T-helper 1 cell treated with Interleukin-12 subunit alpha and Interleukin-12 subunit beta and Interleukin-4 antibody, amounts not matched to agents 30 ng/mL and 1 ng/mL, for 36 hours (primary cell): ENCODE results near the gene GALNT13. TPM values are rescaled to one million over a fixed set of nuclear protein-coding genes. Genes with fewer than 3 reads are reported as not detected.

Experiments used
- intact Hi-C: fragments of 100-400 bp; cut with micrococcal nuclease; formaldehyde crosslinking; loops from one replicate; pipeline ENCODE4 v1.15.1; 2024
- total RNA-seq: library from RNA; stranded (reverse); gene quantifications from 2 replicates; pipeline ENCODE4 v1.2.3, GENCODE V29; 2022

Gene GALNT13
- total RNA-seq: not detected in 2 replicates

DNA sequence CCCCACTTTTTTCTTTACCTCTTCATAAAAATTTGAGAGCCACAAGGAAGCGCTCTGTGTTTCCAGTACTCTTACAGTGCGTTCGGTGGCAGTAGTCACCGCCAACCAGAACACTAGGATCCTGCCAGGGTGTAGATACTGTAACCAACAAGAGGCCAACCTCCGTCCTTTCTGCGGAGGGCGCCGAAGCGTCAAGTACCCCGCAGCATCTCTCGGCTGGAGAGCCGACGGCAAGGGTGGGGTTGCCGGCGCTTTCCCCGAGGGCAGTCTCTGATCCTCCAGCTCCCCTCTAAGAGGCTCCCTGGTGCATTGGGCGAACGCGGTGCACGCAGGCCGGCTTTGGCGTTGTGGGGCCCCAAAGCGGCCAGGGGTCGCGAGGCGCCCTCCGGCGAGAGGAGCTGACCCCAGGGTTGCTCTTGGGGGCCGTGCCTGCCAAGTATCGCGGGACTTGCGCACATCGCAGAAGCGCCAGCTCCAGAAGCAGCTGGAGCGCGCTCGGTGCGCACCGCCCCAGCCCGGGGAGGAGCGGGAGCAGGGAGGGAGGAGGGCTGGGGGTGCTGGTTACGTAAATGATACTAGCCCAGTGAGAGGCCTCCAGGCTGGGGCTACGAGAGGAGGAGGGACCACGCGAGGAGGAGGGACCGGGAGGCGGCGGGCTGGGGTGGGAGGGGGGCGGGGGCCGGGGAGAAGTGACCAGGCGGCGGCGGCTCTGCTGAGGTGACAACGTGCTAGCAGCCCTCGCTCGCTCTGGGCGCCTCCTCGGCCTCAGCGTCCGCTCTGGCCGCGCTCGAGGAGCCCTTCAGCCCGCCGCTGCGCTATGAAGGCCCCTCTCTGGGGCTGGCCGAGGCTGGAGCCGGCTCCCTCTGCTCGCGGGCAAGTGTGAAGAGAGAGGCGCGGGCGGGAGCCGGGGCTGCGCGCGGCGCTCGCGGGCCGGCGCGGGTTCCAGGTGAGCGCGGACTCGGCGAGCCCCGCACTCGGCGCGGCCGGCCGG, at the start of gene GALNT13:
GALNT13 (plus strand) TSS at position 692 of the 991 bp plus-strand sequence.
- intact Hi-C loops: no loop called here

GRCh38 chr2:153823880-153824279, 47.8 kb upstream of the GALNT13 start:
- intact Hi-C loops: no loop called here

DNA sequence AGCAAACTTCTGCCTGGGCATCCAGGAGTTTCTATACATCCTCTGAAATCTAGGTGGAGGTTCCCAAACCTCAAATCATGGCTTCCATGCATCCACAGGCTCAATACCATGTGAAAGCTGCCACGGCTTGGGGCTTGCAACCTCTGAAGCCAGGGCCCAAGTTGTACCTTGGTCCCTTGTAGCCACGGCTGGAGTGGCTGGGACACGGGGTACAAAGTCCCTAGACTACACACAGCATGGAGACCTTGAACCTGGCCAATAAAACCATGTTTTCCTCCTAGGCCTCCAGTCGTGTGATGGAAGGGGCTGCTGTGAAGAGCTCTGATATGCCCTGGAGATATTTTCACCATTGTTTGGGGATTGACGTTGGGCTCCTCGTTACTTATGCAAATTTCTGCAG, 43.4 kb upstream of the GALNT13 start:
- intact Hi-C loops: no loop called here

GRCh38 chr2:153834662-153835061, 37.1 kb upstream of the GALNT13 start:
- intact Hi-C loops: no loop called here

- intact Hi-C loops: no loop called here
These were observed 13.5 kb upstream of the GALNT13 start for GRCh38 chr2:153858250-153858649.

DNA sequence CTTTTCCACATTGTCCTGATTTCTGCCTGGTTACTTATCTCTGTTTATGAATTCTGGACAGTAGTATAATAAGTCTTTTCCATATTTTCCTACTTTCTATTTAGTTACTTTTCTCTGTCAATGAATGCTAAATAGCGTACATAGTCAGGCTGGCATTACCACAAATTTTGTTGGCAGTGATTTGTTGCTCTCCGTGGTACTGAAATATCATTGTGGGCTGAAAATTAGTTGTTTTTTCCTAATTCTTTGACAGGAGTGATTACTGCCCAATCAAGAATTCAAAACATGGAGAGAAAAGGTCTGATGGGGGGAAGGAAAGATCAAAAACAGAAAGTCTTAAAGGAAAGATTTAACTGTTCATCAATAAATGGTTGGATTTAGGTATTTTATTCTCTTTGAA, 7.7 kb upstream of the GALNT13 start:
- intact Hi-C loops: no loop called here

GRCh38 chr2:153866595-153866994, 5.1 kb upstream of the GALNT13 start:
- intact Hi-C loops: no loop called here

DNA sequence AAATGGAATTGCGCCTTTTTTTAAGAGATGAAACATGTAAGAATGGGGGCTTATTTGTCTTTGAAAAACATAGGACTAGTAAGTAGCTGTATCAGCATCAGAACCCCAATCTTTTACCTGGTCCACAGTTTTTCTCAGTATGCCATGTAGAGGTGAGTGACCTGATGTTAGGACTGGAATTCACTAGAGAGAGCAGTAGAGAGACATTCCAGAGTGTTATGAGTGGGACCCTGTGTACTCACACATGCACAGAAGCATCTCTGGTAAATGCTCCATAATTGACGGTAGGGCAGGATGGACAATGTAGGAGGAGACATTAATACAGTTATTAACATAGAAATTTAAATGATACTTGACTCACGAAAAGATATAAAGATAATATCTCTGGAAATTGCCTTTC, 1.4 kb upstream of the GALNT13 start:
- intact Hi-C loops: no loop called here

GRCh38 chr2:153872311-153873051, 759 bp downstream of the GALNT13 start:
- intact Hi-C loops: no loop called here

GRCh38 chr2:153873052-153874048, 1.6 kb downstream of the GALNT13 start:
- intact Hi-C loops: no loop called here

GRCh38 chr2:153875801-153876466, 4.2 kb downstream of the GALNT13 start:
- intact Hi-C loops: no loop called here

- intact Hi-C loops: no loop called here
These were observed 9.2 kb downstream of the GALNT13 start for GRCh38 chr2:153880926-153881325.

DNA sequence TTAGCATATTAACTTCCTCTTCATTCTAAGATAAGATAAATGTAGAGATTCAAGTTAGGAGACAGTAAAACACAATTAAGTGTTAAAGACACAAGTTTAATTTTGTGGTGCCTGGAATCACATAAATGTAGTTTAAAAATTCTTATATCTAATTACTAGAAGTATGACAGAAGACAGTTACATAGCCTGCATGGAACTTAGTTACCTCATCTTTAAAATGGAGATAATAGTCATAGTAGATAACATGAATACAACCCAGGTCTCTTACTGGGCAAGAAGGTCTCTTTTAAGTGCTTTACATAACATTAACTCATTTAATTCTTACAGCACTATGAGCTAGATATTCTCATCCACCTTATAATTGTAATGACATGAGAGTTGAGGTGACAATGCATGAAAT, 15.1 kb downstream of the GALNT13 start:
- intact Hi-C loops: no loop called here

DNA sequence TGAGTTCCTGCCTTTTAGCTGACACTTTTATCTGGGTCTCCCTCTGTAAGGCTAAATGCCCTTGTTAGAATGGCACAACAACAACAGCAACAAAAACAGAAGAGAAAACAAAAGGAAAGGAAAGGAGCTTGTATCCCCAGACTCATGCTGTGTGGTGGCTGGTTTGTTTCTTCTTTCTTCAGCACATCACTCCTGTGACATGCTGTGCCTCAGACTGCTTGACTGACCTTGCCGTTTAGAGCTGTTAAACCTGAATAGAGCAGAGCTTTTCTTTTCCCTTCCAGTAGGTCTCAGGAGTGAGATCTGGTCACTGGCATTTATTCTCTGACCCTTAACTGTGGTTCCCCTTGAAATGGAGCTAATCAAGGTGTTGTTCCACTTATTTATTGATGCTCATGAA, 18.9 kb downstream of the GALNT13 start:
- intact Hi-C loops: no loop called here

GRCh38 chr2:153891051-153891450, 19.3 kb downstream of the GALNT13 start:
- intact Hi-C loops: no loop called here

DNA sequence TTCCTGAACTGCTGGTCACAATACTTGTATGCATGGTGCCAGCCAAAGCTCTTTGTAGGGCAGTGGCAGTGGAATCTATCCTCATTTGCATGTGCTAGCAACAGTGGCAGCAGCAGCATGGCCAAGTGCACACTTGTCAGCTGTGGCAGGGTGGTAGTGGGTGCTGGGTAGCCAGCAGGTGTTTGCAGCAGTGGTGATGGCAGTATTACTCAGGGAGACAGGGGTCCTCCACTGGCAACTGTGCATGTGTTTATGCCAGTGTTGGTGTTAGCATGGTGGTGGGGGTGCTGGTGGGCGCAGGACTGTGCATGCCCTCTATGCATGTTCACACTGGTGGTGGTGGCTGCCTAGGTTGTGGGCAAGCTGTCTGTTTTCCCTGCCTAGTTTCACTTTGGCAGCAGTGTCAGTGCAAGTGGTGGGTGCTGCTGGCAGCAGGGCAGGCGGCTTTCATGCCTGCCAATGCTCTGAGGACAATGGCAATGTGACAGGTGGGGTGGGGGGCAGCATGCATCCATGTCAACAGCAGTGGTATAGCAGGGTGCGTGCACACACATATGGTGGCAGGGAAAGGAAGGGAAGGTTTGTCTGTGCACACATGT, 41.2 kb downstream of the GALNT13 start:
- intact Hi-C loops: no loop called here

- intact Hi-C loops: no loop called here
These were observed 45.8 kb downstream of the GALNT13 start for GRCh38 chr2:153917570-153917969.

GRCh38 chr2:153935511-153935910, 63.8 kb downstream of the GALNT13 start:
- intact Hi-C loops: no loop called here

DNA sequence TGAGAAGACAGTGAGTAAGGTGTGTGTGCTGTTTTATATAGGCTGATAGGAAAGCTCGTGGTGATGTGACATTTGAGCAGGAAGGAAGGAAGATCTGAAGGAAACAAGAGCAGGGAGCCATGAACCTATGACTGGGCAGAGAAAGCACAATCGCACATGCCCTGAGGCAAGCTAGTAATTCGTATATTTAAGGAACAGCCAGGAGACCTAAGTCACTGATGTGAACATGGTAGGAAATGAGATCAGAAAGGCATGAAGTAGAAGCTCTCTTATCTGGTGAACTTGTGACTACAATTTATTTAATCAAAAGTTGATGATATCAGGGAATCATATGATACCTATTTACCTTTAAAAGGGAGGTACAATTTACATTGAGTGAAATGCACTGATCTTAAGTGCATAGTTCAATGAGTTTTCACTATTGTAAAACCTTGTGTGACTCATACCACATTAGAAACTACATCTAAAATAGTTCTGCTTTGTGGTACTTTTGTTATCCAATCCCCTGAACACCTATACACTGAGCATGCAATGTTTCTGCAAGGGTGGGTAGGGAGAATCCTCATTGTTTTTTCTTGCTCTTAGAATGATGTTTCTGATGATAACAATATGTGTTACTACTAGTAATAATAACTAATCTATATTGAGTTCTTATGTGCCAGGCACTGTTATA, 67.5 kb downstream of the GALNT13 start:
- intact Hi-C loops: no loop called here

- intact Hi-C loops: no loop called here
These were observed 68.8 kb downstream of the GALNT13 start for GRCh38 chr2:153940511-153940910.
